ENCODE results near the gene FCMR. TPM values are rescaled to one million over a fixed set of nuclear protein-coding genes. Genes with fewer than 3 reads are reported as not detected.

The FCMR gene
- total and polyA plus RNA-seq, 2 experiments from 2014 or later, result 1.2 to 2.3 TPM

DNA sequence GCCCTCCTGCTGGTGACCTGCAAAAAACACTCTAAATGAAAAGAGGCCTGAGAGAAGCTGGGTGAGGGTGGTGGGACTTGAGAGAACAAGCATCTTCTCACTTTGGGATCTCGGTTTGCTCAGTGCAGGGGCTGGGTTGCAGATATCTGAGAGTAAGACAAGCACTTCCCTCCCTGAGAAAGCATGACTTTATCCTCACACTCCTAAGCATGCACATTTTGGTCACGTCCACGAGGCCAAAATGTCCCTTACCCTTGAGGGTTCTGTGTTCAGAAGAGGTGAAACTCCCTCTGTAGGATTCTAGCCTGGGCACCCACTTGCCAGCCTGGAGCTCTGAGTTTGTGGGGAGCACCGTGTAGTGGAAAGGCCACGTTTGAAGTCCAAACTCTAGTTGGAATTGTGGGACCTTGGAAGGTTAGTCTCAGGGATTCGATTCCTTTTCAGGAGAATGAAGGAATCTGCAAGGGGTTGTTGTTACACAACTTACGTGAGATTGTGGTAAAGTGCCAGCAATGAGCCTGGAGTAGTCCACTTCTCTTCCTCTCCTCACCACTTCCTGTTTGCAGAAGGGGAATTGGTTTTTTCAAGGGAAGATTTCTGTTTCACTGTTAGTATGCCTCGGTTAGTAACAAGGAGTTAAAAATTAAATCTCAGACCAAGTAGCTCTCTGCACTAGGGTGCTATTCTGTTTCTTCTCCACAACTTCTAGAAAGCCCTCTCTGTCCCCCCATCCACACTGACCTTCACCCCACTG, 45.5 kb upstream of the FCMR start:
- Histone ChIP-seq H3K9me2 (ENCODE audit: insufficient read depth) (no peaks in the 10 kb centered on the region), H3K4me3 (no peak overlapping the region), H3K4me2 (ENCODE audit: unreplicated experiment) (no peak overlapping the region), H3K27me3 (replicated peaks; ENCODE audit: insufficient read depth) (peaks cover 19% of the 10 kb centered on the region), H3K36me3 (ENCODE audit: low read depth) (no peaks in the 10 kb centered on the region), H3K9me3 (ENCODE audit: low read depth) (no peaks in the 10 kb centered on the region), H3K4me1 (ENCODE audit: insufficient read depth) (no peaks in the 10 kb centered on the region), H2AFZ (peak overlapping the region; percentile 33; the same call in 1 of the 2 replicates), H3K27ac (no peak overlapping the region), H4K20me1 (ENCODE audit: insufficient read depth) (no peaks in the 10 kb centered on the region), H3F3A (ENCODE audit: insufficient read depth) (no peaks in the 10 kb centered on the region), H3K9ac (no peak overlapping the region), H3K79me2 (ENCODE audit: insufficient read depth) (no peaks in the 10 kb centered on the region)
- 26 to 31% methylated on average over 8 of the region's 8 CpGs for WGBS, 2 experiments (ENCODE audit: low coverage in 1 of 2, low lambda C conversion rate in 2 of 2, missing lambda C conversion rate in 2 of 2)
- in situ Hi-C loops (cut with MboI), result no loop called here
- TF ChIP-seq EZH2phosphoT487 (IDR thresholded peaks at IDR 0.05; ENCODE audit: insufficient read depth, low read depth) (no peak), EZH2 (IDR thresholded peaks at IDR 0.05; ENCODE audit: insufficient read depth, poor library complexity, severe bottlenecking) (no peak)
- DNase-seq, result peak; percentile 30

DNA sequence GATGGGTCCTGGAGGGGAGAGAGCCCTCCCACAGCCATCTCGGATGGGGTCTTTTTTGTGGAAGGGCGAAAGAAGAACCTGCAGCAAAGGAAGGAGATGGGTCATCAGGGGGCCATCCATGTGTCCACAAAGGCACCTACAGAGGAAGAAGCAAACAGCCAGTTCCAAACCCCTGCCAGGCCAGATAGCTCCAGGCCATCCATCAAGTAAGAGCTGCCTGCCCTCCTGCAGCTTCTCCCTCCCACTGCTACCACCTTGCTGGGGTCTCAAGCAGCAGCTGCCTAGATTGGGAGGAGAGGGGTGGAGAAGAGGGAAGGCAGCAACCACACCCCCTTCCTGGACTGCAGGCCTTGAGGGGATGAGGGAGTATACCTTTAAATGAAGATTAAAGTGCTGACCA, 44.0 kb upstream of the FCMR start:
- Histone ChIP-seq H3K9ac (no peak overlapping the region), H3K4me2 (ENCODE audit: unreplicated experiment) (no peak overlapping the region), H3K4me3 (no peak overlapping the region), H3K4me1 (ENCODE audit: insufficient read depth) (no peaks in the 10 kb centered on the region), H3K9me2 (ENCODE audit: insufficient read depth) (no peaks in the 10 kb centered on the region), H4K20me1 (ENCODE audit: insufficient read depth) (no peaks in the 10 kb centered on the region), H3K27ac (no peak overlapping the region), H3F3A (ENCODE audit: insufficient read depth) (no peaks in the 10 kb centered on the region), H3K27me3 (replicated peaks; ENCODE audit: insufficient read depth) (peaks cover 11% of the 10 kb centered on the region), H3K9me3 (ENCODE audit: low read depth) (no peaks in the 10 kb centered on the region), H3K79me2 (ENCODE audit: insufficient read depth) (no peaks in the 10 kb centered on the region), H3K36me3 (ENCODE audit: low read depth) (no peaks in the 10 kb centered on the region), H2AFZ (no peak overlapping the region)
- no peak for DNase-seq
- TF ChIP-seq EZH2phosphoT487 (IDR thresholded peaks at IDR 0.05; ENCODE audit: insufficient read depth, low read depth) (no peak), EZH2 (IDR thresholded peaks at IDR 0.05; ENCODE audit: insufficient read depth, poor library complexity, severe bottlenecking) (no peak)
- 41 to 66% methylated on average over 2 of the region's 2 CpGs for WGBS, 2 experiments (ENCODE audit: low coverage in 1 of 2, low lambda C conversion rate in 2 of 2, missing lambda C conversion rate in 2 of 2)
- in situ Hi-C loops (cut with MboI), result no loop called here

DNA sequence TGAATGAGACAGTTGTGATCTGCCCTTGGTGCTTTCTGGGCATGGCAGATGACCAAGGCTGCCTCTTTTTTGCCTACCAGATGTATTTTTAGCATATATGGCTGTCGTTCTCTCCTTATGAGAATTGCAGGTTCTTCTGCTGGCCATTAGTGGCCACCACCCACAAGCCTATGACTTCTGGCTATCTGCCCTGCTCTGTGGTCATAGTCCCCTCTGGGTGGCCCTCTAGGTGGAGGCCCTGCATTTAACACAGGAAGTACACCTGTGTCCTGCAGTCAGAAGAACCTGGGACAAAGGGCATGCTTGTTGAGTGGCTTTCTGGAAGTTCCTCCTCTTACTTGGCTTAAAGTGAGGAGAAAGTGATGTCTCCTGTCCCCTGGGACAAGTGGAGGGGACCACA, 42.0 kb upstream of the FCMR start:
- H3F3A ChIP-seq (ENCODE audit: insufficient read depth), result no peaks in the 10 kb centered on the region
- no peak overlapping the region for H3K4me2 ChIP-seq (ENCODE audit: unreplicated experiment)
- H3K9me2 ChIP-seq (ENCODE audit: insufficient read depth), result no peaks in the 10 kb centered on the region
- H3K4me3 ChIP-seq, result no peak overlapping the region
- no peaks in the 10 kb centered on the region; the same call in 1 of the 2 replicates for H3K27me3 ChIP-seq (replicated peaks; ENCODE audit: insufficient read depth)
- WGBS, 2 experiments (ENCODE audit: low coverage in 1 of 2, low lambda C conversion rate in 2 of 2, missing lambda C conversion rate in 2 of 2), result 64 to 100% methylated on average over 1 of the region's 1 CpG
- no peak overlapping the region for H2AFZ ChIP-seq
- H3K4me1 ChIP-seq (ENCODE audit: insufficient read depth), result no peaks in the 10 kb centered on the region
- TF ChIP-seq EZH2 (IDR thresholded peaks at IDR 0.05; ENCODE audit: insufficient read depth, poor library complexity, severe bottlenecking) (no peak), EZH2phosphoT487 (IDR thresholded peaks at IDR 0.05; ENCODE audit: insufficient read depth, low read depth) (no peak)
- in situ Hi-C loops (cut with MboI), result no loop called here
- no peaks in the 10 kb centered on the region for H3K79me2 ChIP-seq (ENCODE audit: insufficient read depth)
- H3K9ac ChIP-seq, result no peak overlapping the region
- no peaks in the 10 kb centered on the region for H4K20me1 ChIP-seq (ENCODE audit: insufficient read depth)
- DNase-seq, result no peak
- no peaks in the 10 kb centered on the region for H3K36me3 ChIP-seq (ENCODE audit: low read depth)
- H3K27ac ChIP-seq, result no peak overlapping the region
- H3K9me3 ChIP-seq (ENCODE audit: low read depth), result no peaks in the 10 kb centered on the region

DNA sequence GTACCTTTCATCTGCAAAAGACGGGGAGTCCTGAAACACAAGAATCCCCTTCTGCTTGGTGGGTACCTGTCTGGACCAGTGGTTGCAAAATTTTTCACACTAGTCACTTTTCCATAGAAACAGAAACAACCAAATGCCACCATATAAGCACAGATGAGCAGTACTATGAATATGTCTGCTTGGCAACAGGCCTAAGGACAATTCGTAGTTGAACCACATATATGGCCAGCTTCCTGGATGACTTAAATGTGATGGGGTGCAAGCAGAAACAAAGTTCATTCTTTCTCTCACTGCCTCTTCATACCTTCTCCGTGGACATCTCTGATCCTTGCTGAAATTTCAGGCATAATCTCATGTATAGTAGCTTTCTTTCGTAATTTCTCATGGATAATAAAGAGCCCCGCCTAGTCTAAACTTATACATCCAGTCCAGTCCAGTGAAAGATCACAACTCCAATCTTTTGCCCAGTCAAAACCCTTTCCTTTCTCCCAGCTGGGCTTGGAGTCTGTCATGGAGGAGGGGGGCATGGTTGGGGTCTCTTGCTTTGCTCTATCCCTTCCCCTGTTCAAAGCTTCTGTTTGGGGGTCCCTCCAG, 41.5 kb upstream of the FCMR start:
- Histone ChIP-seq H4K20me1 (ENCODE audit: insufficient read depth) (no peaks in the 10 kb centered on the region), H3K9ac (no peak overlapping the region), H3K27ac (no peak overlapping the region), H3F3A (ENCODE audit: insufficient read depth) (no peaks in the 10 kb centered on the region), H3K4me2 (ENCODE audit: unreplicated experiment) (no peak overlapping the region), H3K9me2 (ENCODE audit: insufficient read depth) (no peaks in the 10 kb centered on the region), H2AFZ (no peak overlapping the region), H3K4me3 (no peak overlapping the region), H3K9me3 (ENCODE audit: low read depth) (no peaks in the 10 kb centered on the region), H3K27me3 (replicated peaks; ENCODE audit: insufficient read depth) (no peaks in the 10 kb centered on the region; the same call in 1 of the 2 replicates), H3K36me3 (ENCODE audit: low read depth) (no peaks in the 10 kb centered on the region), H3K79me2 (ENCODE audit: insufficient read depth) (no peaks in the 10 kb centered on the region), H3K4me1 (ENCODE audit: insufficient read depth) (no peaks in the 10 kb centered on the region)
- in situ Hi-C loops (cut with MboI), result no loop called here
- peak; percentile 72 for DNase-seq
- TF ChIP-seq EZH2 (IDR thresholded peaks at IDR 0.05; ENCODE audit: insufficient read depth, poor library complexity, severe bottlenecking) (no peak), EZH2phosphoT487 (IDR thresholded peaks at IDR 0.05; ENCODE audit: insufficient read depth, low read depth) (no peak)
- 64 to 67% methylated on average over 5 of the region's 5 CpGs for WGBS, 2 experiments (ENCODE audit: low coverage in 1 of 2, low lambda C conversion rate in 2 of 2, missing lambda C conversion rate in 2 of 2)
